ENCODE data around the gene NACC2.

The NACC2 gene

DNA sequence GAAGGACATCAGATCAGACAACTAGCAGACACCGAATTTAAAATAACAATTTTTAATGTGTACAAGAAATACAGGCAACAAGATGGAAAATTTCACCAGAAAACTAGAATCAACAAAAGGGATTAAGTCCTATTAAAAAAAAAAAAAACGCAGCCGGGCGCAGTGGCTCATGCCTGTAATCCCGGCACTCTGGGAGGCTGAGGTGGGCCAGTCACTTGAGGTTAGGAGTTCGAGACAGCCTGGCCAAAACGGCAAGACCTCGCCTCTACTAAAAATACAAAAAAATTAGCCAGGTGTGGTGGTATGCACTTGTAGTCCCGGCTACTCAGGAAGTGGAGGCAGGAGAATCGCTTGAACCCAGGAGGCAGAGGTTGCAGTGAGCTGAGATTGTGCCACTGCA, 69.6 kb downstream of the NACC2 start:
- no peaks in the 10 kb centered on the region; the same call in 1 of the 2 replicates for H3K27me3 ChIP-seq (replicated peaks; ENCODE audit: control insufficient read depth, insufficient read depth, low read length)
- no peak for DNase-seq (ENCODE audit: extremely low read depth, insufficient read length)
- TF ChIP-seq CTCF (IDR thresholded peaks at IDR 0.05; ENCODE audit: insufficient read depth, low read length, poor library complexity, severe bottlenecking): no peak
- H3K4me3 ChIP-seq (replicated peaks; ENCODE audit: low read depth, low read length): no peak overlapping the region
- H3K36me3 ChIP-seq (ENCODE audit: control insufficient read depth, insufficient read depth, low read length): no peaks in the 10 kb centered on the region

DNA sequence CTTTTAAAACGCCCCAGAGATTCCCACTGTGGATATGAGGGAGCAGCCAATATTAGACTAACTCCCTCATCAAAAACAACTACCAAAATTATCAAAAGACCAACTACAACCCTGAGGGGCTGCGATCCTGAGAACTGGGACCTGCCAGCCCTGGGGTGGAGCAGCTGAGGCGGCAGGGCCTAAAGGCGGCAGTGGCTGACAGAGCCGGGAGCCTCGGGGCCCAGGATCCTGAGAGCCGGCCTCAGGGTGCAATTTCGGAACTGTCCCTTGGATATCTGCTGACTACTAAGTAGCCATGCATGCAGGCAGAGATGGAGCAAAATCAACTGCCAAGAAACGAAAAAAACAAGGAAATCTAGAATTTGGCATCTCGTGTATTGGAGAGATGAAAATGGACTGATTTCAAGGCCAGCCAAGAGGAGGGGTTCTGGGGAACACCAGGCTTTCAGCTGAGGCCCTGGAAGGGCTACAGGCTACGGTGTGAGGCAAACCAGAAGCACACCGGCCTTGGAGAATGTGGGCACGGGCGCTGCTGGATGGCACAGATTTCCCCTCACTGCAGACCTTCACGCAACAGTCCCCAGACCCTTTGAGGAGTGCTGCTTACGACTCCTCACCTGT, 70.3 kb downstream of the NACC2 start:
- Histone ChIP-seq H3K4me3 (replicated peaks; ENCODE audit: low read depth, low read length) (no peak overlapping the region), H3K27me3 (replicated peaks; ENCODE audit: control insufficient read depth, insufficient read depth, low read length) (no peaks in the 10 kb centered on the region; the same call in 1 of the 2 replicates), H3K36me3 (ENCODE audit: control insufficient read depth, insufficient read depth, low read length) (no peaks in the 10 kb centered on the region)
- DNase-seq (ENCODE audit: extremely low read depth, insufficient read length): no peak
- no peak for TF ChIP-seq CTCF (IDR thresholded peaks at IDR 0.05; ENCODE audit: insufficient read depth, low read length, poor library complexity, severe bottlenecking)

- DNase-seq (ENCODE audit: extremely low read depth, insufficient read length): no peak
- Histone ChIP-seq H3K36me3 (ENCODE audit: control insufficient read depth, insufficient read depth, low read length) (no peaks in the 10 kb centered on the region), H3K27me3 (replicated peaks; ENCODE audit: control insufficient read depth, insufficient read depth, low read length) (no peaks in the 10 kb centered on the region; the same call in 1 of the 2 replicates), H3K4me3 (replicated peaks; ENCODE audit: low read depth, low read length) (no peak overlapping the region)
- TF ChIP-seq CTCF (IDR thresholded peaks at IDR 0.05; ENCODE audit: insufficient read depth, low read length, poor library complexity, severe bottlenecking): no peak
These were observed 70.8 kb downstream of the NACC2 start for GRCh38 chr9:136024286-136024685.

DNA sequence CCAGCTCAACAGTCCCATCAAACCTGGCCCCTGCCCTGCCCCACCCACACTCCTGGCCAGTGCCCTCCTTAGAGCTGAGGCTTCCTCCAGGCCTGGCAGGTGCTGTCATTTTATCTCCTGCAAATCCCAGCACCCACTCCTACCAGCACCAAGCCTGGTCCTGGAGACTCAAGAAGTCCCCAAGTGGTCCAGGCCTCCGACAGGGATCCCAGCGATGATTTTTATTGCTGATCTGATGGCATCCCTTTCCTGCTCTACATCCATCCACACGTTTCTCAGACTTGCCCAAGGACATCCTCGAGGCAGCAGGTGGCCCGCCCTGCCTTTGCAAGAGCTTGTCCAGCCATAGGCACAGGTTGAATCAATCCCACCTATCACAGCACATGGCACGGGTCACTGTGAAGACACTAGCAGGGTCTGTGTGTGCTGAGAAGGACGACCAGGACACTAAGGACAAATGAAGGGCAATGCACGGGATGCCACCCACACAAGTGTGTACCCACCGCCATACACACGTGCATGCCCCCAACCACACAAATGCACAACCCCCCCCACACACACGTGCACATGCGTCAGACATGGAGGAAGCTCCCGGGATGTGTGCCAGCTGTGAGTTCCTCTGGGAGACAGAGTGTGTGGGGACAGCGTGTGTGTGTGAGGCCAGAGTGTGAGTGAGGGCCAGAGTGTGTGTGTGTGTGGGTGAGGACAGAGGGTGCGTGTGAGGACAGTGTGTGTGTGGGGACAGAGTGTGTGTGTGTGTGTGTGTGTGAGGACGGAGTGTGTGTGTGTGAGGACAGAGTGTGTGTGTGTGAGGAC, 71.5 kb downstream of the NACC2 start:
- Histone ChIP-seq H3K36me3 (ENCODE audit: control insufficient read depth, insufficient read depth, low read length) (no peaks in the 10 kb centered on the region), H3K27me3 (replicated peaks; ENCODE audit: control insufficient read depth, insufficient read depth, low read length) (no peaks in the 10 kb centered on the region; the same call in 1 of the 2 replicates), H3K4me3 (replicated peaks; ENCODE audit: low read depth, low read length) (no peak overlapping the region)
- DNase-seq (ENCODE audit: extremely low read depth, insufficient read length): no peak
- no peak for TF ChIP-seq CTCF (IDR thresholded peaks at IDR 0.05; ENCODE audit: insufficient read depth, low read length, poor library complexity, severe bottlenecking)

- Histone ChIP-seq H3K36me3 (ENCODE audit: control insufficient read depth, insufficient read depth, low read length) (no peaks in the 10 kb centered on the region), H3K4me3 (replicated peaks; ENCODE audit: low read depth, low read length) (no peak overlapping the region), H3K27me3 (replicated peaks; ENCODE audit: control insufficient read depth, insufficient read depth, low read length) (no peaks in the 10 kb centered on the region; the same call in 1 of the 2 replicates)
- TF ChIP-seq CTCF (IDR thresholded peaks at IDR 0.05; ENCODE audit: insufficient read depth, low read length, poor library complexity, severe bottlenecking): no peak
- no peak for DNase-seq (ENCODE audit: extremely low read depth, insufficient read length)
These were observed 72.2 kb downstream of the NACC2 start for GRCh38 chr9:136022731-136023409.

Measured in GM06990 (cell line).